Gastroesophageal sphincter (tissue), 4 donors: ENCODE results near the gene TLCD3B. TPM values are rescaled to one million over a fixed set of nuclear protein-coding genes. Genes with fewer than 3 reads are reported as not detected.

Source experiments
- ATAC-seq: fragments of 150-250 bp; one replicate; pipeline ENCODE4 v1.9.1; 2016; ENCODE audit warnings: mild to moderate bottlenecking, moderate library complexity
- H3K27ac ChIP-seq, 4 donors: fragments of 200-600 bp; sonication (generic) in 3 of 4; 1 replicate in 3 of 4; 2 replicates in 1 of 4; pipeline ENCODE4 v1.5.1; 2016 to 2019
- H3K27me3 ChIP-seq: fragments of 200-600 bp; sonication (generic); one replicate; pipeline ENCODE4 v1.5.1; 2019
- H3K36me3 ChIP-seq, 2 donors: fragments of 200-600 bp; sonication (generic); one replicate each; pipeline ENCODE4 v1.5.1; 2019; ENCODE audit warnings: control low read depth in 1 of 2
- H3K4me1 ChIP-seq, 3 donors: fragments of 200-600 bp; sonication (generic); 1 replicate in 2 of 3; 2 replicates in 1 of 3; pipeline ENCODE4 v1.5.1; 2016 to 2019; ENCODE audit warnings: control low read depth in 2 of 3
- H3K4me3 ChIP-seq, 2 donors: fragments of 200-600 bp; sonication (generic); one replicate each; pipeline ENCODE4 v1.5.1; 2019; ENCODE audit warnings: mild to moderate bottlenecking in 1 of 2, moderate library complexity in 1 of 2
- H3K9me3 ChIP-seq, 3 donors: fragments of 200-600 bp; sonication (generic); one replicate each; pipeline ENCODE4 v1.5.1; 2017 to 2019; ENCODE audit warnings: control low read depth in 2 of 3
- EP300 ChIP-seq: sonication (generic); formaldehyde crosslinking; IDR thresholded peaks from one replicate; pipeline ENCODE4 v1.6.1; 2017; ENCODE audit warnings: antibody characterized with exemption, mild to moderate bottlenecking
- POLR2A ChIP-seq, 2 donors: fragments of 450-650 bp; IDR thresholded peaks; one replicate each; pipeline ENCODE4 v1.6.1; 2017; ENCODE audit warnings: antibody characterized with exemption in 2 of 2, mild to moderate bottlenecking in 2 of 2, moderate library complexity in 1 of 2
- POLR2AphosphoS5 ChIP-seq: sonication (generic); formaldehyde crosslinking; IDR thresholded peaks from one replicate; pipeline ENCODE4 v1.6.1; 2017; ENCODE audit warnings: antibody characterized with exemption
- WGBS, 2 donors: methylation state at CpG; one replicate each; pipeline ENCODE4 v1.1.5; 2018; ENCODE audit warnings: low coverage in 1 of 2; 5-methylcytosine and 5-hydroxymethylcytosine counted together
- total RNA-seq, 4 donors: library from RNA; depleted of rRNA; stranded (reverse); fragments of >200 nt; gene quantifications; one replicate each; pipeline ENCODE4 v1.1.0, GENCODE V29; 2016
- TF ChIP-seq, protein P1 (sequence below), 4 experiments: fragments of 200-600 bp in 2 of 4; fragments of 450-650 bp in 2 of 4; sonication (generic) in 1 of 4; IDR thresholded peaks; one replicate each; pipeline ENCODE4 v1.5.1; 2017 to 2019; ENCODE audit warnings: antibody characterized with exemption in 4 of 4, mild to moderate bottlenecking in 2 of 4, moderate library complexity in 2 of 4

The TLCD3B gene
- total RNA-seq, 4 donors from 2014 or later = not detected

DNA sequence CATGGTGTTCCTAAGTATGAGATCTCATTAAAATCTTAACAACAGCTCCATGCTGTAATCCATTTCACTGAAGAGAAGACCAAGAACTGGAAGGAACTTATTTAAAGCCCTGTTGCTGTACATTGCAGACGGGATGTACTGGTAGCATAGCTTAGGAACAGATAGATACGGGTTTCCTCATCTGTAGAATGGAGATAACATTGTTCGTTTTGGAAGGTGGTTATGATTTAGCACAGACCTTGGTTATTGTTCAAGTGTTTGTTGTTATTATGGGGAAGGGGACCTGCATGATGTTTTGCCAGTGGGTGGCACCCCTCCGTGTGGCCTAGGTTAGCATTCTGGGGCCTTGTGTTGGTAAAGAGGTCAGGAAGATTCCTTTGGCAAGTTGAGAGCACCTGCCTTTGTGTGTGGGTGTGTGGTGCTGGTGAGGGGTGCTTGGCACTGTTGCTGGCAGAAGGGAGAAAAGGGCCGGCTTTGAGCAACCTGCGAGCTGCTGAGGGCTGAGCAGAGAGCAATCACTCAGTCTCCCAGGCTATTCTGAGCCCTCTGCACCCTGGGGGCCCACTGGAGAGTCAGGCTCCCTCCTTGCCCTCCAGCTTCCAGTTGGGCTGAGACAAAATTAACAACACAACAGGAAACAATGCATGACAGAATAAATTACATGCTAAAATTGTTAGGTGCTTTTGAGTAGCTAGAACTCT is 55.1 kb downstream of the TLCD3B start:
- Histone ChIP-seq H3K27me3 (no peaks in the 10 kb centered on the region), H3K36me3 (peaks cover 0 to 50% of the 10 kb centered on the region in 2 donors), H3K4me1 (peaks cover 5 to 51% (median 31%) of the 10 kb centered on the region in 3 donors), H3K9me3 (no peaks in the 10 kb centered on the region), H3K4me3 (peak overlapping the region in 1 of 2 donors; percentile 95), H3K27ac (peak overlapping the region in 3 of 4 donors; percentile 92 to 94 (median 92))
- ATAC-seq = no peak
- 13 to 20% methylated on average over 4 to 5 of the region's 6 CpGs for WGBS, 2 donors
- TF ChIP-seq POLR2AphosphoS5 (no peak), POLR2A (IDR thresholded peaks at IDR 0.05) (no peak), EP300 (no peak)
- TF ChIP-seq, protein P1, sequence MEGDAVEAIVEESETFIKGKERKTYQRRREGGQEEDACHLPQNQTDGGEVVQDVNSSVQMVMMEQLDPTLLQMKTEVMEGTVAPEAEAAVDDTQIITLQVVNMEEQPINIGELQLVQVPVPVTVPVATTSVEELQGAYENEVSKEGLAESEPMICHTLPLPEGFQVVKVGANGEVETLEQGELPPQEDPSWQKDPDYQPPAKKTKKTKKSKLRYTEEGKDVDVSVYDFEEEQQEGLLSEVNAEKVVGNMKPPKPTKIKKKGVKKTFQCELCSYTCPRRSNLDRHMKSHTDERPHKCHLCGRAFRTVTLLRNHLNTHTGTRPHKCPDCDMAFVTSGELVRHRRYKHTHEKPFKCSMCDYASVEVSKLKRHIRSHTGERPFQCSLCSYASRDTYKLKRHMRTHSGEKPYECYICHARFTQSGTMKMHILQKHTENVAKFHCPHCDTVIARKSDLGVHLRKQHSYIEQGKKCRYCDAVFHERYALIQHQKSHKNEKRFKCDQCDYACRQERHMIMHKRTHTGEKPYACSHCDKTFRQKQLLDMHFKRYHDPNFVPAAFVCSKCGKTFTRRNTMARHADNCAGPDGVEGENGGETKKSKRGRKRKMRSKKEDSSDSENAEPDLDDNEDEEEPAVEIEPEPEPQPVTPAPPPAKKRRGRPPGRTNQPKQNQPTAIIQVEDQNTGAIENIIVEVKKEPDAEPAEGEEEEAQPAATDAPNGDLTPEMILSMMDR (IDR thresholded peaks at IDR 0.05) = no peak

DNA sequence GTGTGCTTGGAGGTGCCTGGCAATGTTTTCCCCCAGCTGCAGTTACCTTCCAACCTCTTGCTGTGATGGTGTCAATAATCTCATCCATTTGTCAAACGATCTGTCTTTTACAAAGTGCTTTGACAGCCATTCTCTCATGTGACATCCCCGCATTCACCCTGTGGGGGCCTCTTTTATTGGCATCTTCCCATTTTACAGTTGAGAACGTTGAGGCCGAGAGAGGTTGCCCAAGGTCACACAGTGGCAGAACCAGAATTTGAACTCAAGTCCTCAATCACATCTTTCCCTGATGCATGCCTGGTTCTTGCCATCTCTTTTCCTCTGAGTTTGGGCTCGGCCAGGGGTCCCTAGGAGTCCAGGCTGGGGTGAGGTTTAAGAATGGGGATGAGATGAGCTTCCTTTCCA is 55.9 kb downstream of the TLCD3B start:
- peak overlapping the region in 3 of 4 donors; percentile 92 to 94 (median 92) for H3K27ac ChIP-seq
- H3K27me3 ChIP-seq = no peaks in the 10 kb centered on the region
- no peak for ATAC-seq
- H3K9me3 ChIP-seq = no peaks in the 10 kb centered on the region
- H3K4me1 ChIP-seq = peaks cover 5 to 51% (median 31%) of the 10 kb centered on the region in 3 donors
- TF ChIP-seq, protein P1 (IDR thresholded peaks at IDR 0.05) = no peak
- TF ChIP-seq POLR2A (IDR thresholded peaks at IDR 0.05) = no peak
- WGBS, 2 donors = 9 to 80% methylated on average over 1 to 2 of the region's 5 CpGs
- H3K36me3 ChIP-seq = peaks cover 0 to 49% of the 10 kb centered on the region in 2 donors
- peak overlapping the region; percentile 83 to 95 for H3K4me3 ChIP-seq

Other genes with a start within 250 kb of the TLCD3B start
- 10 to 100 TPM in 3 of 4 donors, 1 to 10 TPM in 1; 9.4 to 17.3 (median 12.8) TPM for gene KIF22, start 240.5 kb downstream of the TLCD3B start, total RNA-seq
- 100 to 1,000 TPM in 3 of 4 donors, 10 to 100 TPM in 1; 86.3 to 212 (median 116) TPM for gene MAZ, start 224.7 kb downstream of the TLCD3B start, total RNA-seq
- gene PRRT2, start 219.1 kb downstream of the TLCD3B start, total RNA-seq = 10 to 100 TPM in 1 of 4 donors, 1 to 10 TPM in 3; 4.2 to 13.5 (median 6.0) TPM
- gene PAGR1, start 215.1 kb downstream of the TLCD3B start, total RNA-seq = 10 to 100 TPM; 19.3 to 29.6 (median 20.2) TPM
- gene MVP, start 210.8 kb downstream of the TLCD3B start, total RNA-seq = 100 to 1,000 TPM in 3 of 4 donors, 10 to 100 TPM in 1; 82.2 to 162 (median 129) TPM
- 100 to 1,000 TPM; 119 to 167 (median 130) TPM for gene CDIPT, start 168.0 kb downstream of the TLCD3B start, total RNA-seq
- gene SEZ6L2, start 131.7 kb downstream of the TLCD3B start, total RNA-seq = 1 to 10 TPM in 3 of 4 donors, not detected in 1; 1.1 to 1.6 (median 1.1) TPM
- gene ASPHD1, start 130.8 kb downstream of the TLCD3B start, total RNA-seq = under 1 TPM in 1 of 4 donors, not detected in 3; 0.42 TPM
- 10 to 100 TPM; 12.0 to 30.7 (median 20.1) TPM for gene KCTD13, start 105.0 kb downstream of the TLCD3B start, total RNA-seq
- 100 to 1,000 TPM in 2 of 4 donors, 10 to 100 TPM in 2; 89.1 to 131 (median 100) TPM for gene TMEM219, start 69.2 kb downstream of the TLCD3B start, total RNA-seq
- gene TAOK2, start 57.4 kb downstream of the TLCD3B start, total RNA-seq = 10 to 100 TPM; 38.4 to 62.1 (median 46.5) TPM
- 10 to 100 TPM; 25.6 to 31.4 (median 28.2) TPM for gene HIRIP3, start 35.7 kb downstream of the TLCD3B start, total RNA-seq
- gene INO80E, start 35.0 kb downstream of the TLCD3B start, total RNA-seq = 10 to 100 TPM; 40.9 to 82.2 (median 74.4) TPM
- under 1 TPM in 3 of 4 donors, not detected in 1; 0.77 to 0.81 (median 0.78) TPM for gene DOC2A, start 20.2 kb downstream of the TLCD3B start, total RNA-seq
- gene C16orf92, start 8.1 kb downstream of the TLCD3B start, total RNA-seq = not detected
- 1,000 to 10,000 TPM; 1,018 to 1,914 (median 1,258) TPM for gene ALDOA, start 34.5 kb upstream of the TLCD3B start, total RNA-seq
- 10 to 100 TPM; 41.2 to 58.5 (median 48.6) TPM for gene PPP4C, start 44.7 kb upstream of the TLCD3B start, total RNA-seq
- gene TBX6, start 60.7 kb upstream of the TLCD3B start, total RNA-seq = under 1 TPM; 0.40 to 0.84 (median 0.45) TPM
- gene YPEL3, start 64.9 kb upstream of the TLCD3B start, total RNA-seq = 100 to 1,000 TPM in 1 of 4 donors, 10 to 100 TPM in 3; 76.9 to 105 (median 80.2) TPM
- 1 to 10 TPM; 1.1 to 3.1 (median 1.9) TPM for gene GDPD3, start 82.3 kb upstream of the TLCD3B start, total RNA-seq
- 10 to 100 TPM; 39.2 to 61.4 (median 48.4) TPM for gene MAPK3, start 91.9 kb upstream of the TLCD3B start, total RNA-seq
- gene CORO1A, start 152.3 kb upstream of the TLCD3B start, total RNA-seq = 10 to 100 TPM in 3 of 4 donors, 1 to 10 TPM in 1; 8.6 to 32.0 (median 13.1) TPM
- gene BOLA2B, start 162.4 kb upstream of the TLCD3B start, total RNA-seq = 10 to 100 TPM; 72.7 to 98.8 (median 88.4) TPM
- gene SLX1A, start 162.6 kb upstream of the TLCD3B start, total RNA-seq = 10 to 100 TPM in 2 of 4 donors, 1 to 10 TPM in 2; 7.8 to 21.2 (median 13.5) TPM
- gene SULT1A3, start 168.0 kb upstream of the TLCD3B start, total RNA-seq = 10 to 100 TPM in 1 of 4 donors, 1 to 10 TPM in 2, not detected in 1; 5.1 to 10.4 (median 8.8) TPM
- 1 to 10 TPM in 2 of 4 donors, under 1 TPM in 2; 0.32 to 7.0 (median 2.5) TPM for gene NPIPB13, start 217.2 kb upstream of the TLCD3B start, total RNA-seq